HEK293T (cell line): ENCODE results near the gene WIPF3.

ENCODE experiments used
- CTCF ChIA-PET: fragments of 350-600 bp; formaldehyde crosslinking; extraction: SDS; loops from one replicate; lab custom pipeline; 2021; ENCODE audit warnings: antibody characterized with exemption, inconsistent platforms; lab: Yijun Ruan, JAX
- POLR2A ChIA-PET: fragments of 350-600 bp; formaldehyde crosslinking; extraction: SDS; loops from one replicate; lab custom pipeline; 2020; ENCODE audit warnings: antibody characterized with exemption, inconsistent platforms; lab: Yijun Ruan, JAX
- DNase-seq: peaks from one replicate; pipeline ENCODE4 v3.0.0; 2012; ENCODE audit warnings: mixed read lengths; ENCODE audit errors: extremely low spot score
- ARNT ChIP-seq: fragments of 450-650 bp; IDR thresholded peaks from 2 replicates; pipeline ENCODE4 v1.6.1; 2017; ENCODE audit warnings: mild to moderate bottlenecking
- BHLHE40 ChIP-seq: fragments of 450-650 bp; IDR thresholded peaks from 2 replicates; pipeline ENCODE4 v1.6.1; 2016; ENCODE audit warnings: mild to moderate bottlenecking, moderate library complexity, borderline replicate concordance
- CTBP1 ChIP-seq: fragments of 450-650 bp; IDR thresholded peaks from 2 replicates; pipeline ENCODE4 v1.6.1; 2016; ENCODE audit warnings: borderline replicate concordance
- ELF4 ChIP-seq: fragments of 450-650 bp; IDR thresholded peaks from 2 replicates; pipeline ENCODE4 v1.6.1; 2017; ENCODE audit warnings: antibody characterized with exemption
- FOXA1 ChIP-seq: fragments of 450-650 bp; IDR thresholded peaks from 2 replicates; pipeline ENCODE4 v1.6.1; 2016; ENCODE audit warnings: mild to moderate bottlenecking
- FOXK2 ChIP-seq: fragments of 450-650 bp; IDR thresholded peaks from 2 replicates; pipeline ENCODE4 v1.6.1; 2016; ENCODE audit warnings: mild to moderate bottlenecking
- FOXM1 ChIP-seq: fragments of 450-650 bp; IDR thresholded peaks from 2 replicates; pipeline ENCODE4 v1.6.1; 2017; ENCODE audit warnings: mild to moderate bottlenecking, borderline replicate concordance
- HDGF ChIP-seq: fragments of 450-650 bp; IDR thresholded peaks from 2 replicates; pipeline ENCODE4 v1.6.1; 2017; ENCODE audit warnings: antibody characterized with exemption, borderline replicate concordance
- L3MBTL2 ChIP-seq: fragments of 450-650 bp; conservative IDR thresholded peaks from 2 replicates; pipeline ENCODE4 v1.6.1; 2016; ENCODE audit warnings: mild to moderate bottlenecking
- LEF1 ChIP-seq: fragments of 450-650 bp; IDR thresholded peaks from 2 replicates; pipeline ENCODE4 v1.6.1; 2017; ENCODE audit warnings: mild to moderate bottlenecking, borderline replicate concordance
- NFRKB ChIP-seq: fragments of 450-650 bp; IDR thresholded peaks from 2 replicates; pipeline ENCODE4 v1.6.1; 2016; ENCODE audit warnings: mild to moderate bottlenecking, moderate library complexity
- PKNOX1 ChIP-seq: fragments of 450-650 bp; IDR thresholded peaks from 2 replicates; pipeline ENCODE4 v1.6.1; 2016
- SP1 ChIP-seq: fragments of 450-650 bp; IDR thresholded peaks from 2 replicates; pipeline ENCODE4 v1.6.1; 2017
- TARDBP ChIP-seq: fragments of 450-650 bp; IDR thresholded peaks from 2 replicates; pipeline ENCODE4 v1.6.1; 2016
- ZNF384 ChIP-seq: fragments of 450-650 bp; IDR thresholded peaks from 2 replicates; pipeline ENCODE4 v1.6.1; 2016

Gene WIPF3

GRCh38 chr7:29854257-29854938, 48.1 kb downstream of the WIPF3 start:
- ChIA-PET CTCF (no interaction called here), POLR2A (no interaction called here)
- peak; percentile 51 for DNase-seq

GRCh38 chr7:29857654-29858053, 51.3 kb downstream of the WIPF3 start:
- TF ChIP-seq FOXA1 (no peak), NFRKB (no peak), L3MBTL2 (no peak), PKNOX1 (no peak), HDGF (no peak), LEF1 (no peak), FOXK2 (no peak), BHLHE40 (no peak), ZNF384 (no peak)
- POLR2A ChIA-PET = no interaction called here

More at GRCh38 chr7:29854257-29854938, 48.1 kb downstream of the WIPF3 start:
- no peak for TF ChIP-seq ELF4
- TF ChIP-seq ARNT = no peak
- TF ChIP-seq ZNF384 = no peak
- TF ChIP-seq L3MBTL2 = no peak
- TF ChIP-seq FOXM1 = no peak

GRCh38 chr7:29858191-29858951, 52.1 kb downstream of the WIPF3 start:
- ChIA-PET POLR2A (no interaction called here), CTCF (no interaction called here)
- no peak for TF ChIP-seq TARDBP
- no peak for TF ChIP-seq BHLHE40
- no peak for TF ChIP-seq CTBP1
- TF ChIP-seq SP1 = no peak
- TF ChIP-seq ARNT = no peak
- no peak for TF ChIP-seq PKNOX1
- TF ChIP-seq NFRKB = no peak
- no peak for TF ChIP-seq FOXM1
- no peak for DNase-seq

More at GRCh38 chr7:29857654-29858053, 51.3 kb downstream of the WIPF3 start:
- no peak for DNase-seq
- CTCF ChIA-PET = no interaction called here

GRCh38 chr7:29859104-29859503, 52.8 kb downstream of the WIPF3 start:
- TF ChIP-seq PKNOX1 (no peak), SP1 (no peak), FOXM1 (no peak), BHLHE40 (no peak)
- DNase-seq = no peak
- POLR2A ChIA-PET = no interaction called here
- CTCF ChIA-PET = interaction anchor here (1.1 kb wide), 1 partner anchor 9 kb away, joined by 3 read pairs; no protein-coding TSS in a partner anchor

- CTCF ChIA-PET = interaction anchor here (1.1 kb wide), 1 partner anchor 9 kb away, joined by 3 read pairs; no protein-coding TSS in a partner anchor
- no peak for TF ChIP-seq HDGF
- TF ChIP-seq ARNT = no peak
- no peak for TF ChIP-seq SP1
- no peak for TF ChIP-seq CTBP1
- TF ChIP-seq FOXK2 = no peak
- TF ChIP-seq LEF1 = no peak
- TF ChIP-seq ELF4 = no peak
- TF ChIP-seq PKNOX1 = no peak
- no peak for TF ChIP-seq TARDBP
- no peak for TF ChIP-seq BHLHE40
- POLR2A ChIA-PET = no interaction called here
- no peak for DNase-seq
Observed at GRCh38 chr7:29859524-29860185, 53.3 kb downstream of the WIPF3 start.

- TF ChIP-seq ARNT (no peak), FOXK2 (no peak), SP1 (no peak)
- CTCF ChIA-PET = interaction anchor here (0.6 kb wide), 1 partner anchor 224 kb away, joined by 4 read pairs; no protein-coding TSS in a partner anchor
- POLR2A ChIA-PET = no interaction called here
- DNase-seq = no peak
Observed at GRCh38 chr7:29860186-29860585, 53.9 kb downstream of the WIPF3 start.
